Endodermal cell (in vitro differentiated cells): ENCODE measurements around the gene HRH2. TPM values are rescaled to one million over a fixed set of nuclear protein-coding genes. Genes with fewer than 3 reads are reported as not detected.

ENCODE experiments used
- DNase-seq: peaks from one replicate; pipeline ENCODE4 v3.0.0-alpha.2; 2017
- H3K27ac ChIP-seq: 2 replicates; pipeline ENCODE4 v1.5.1; 2013; ENCODE audit warnings: mild to moderate bottlenecking, low read depth, low read length, moderate library complexity
- H3K27me3 ChIP-seq: 2 replicates; pipeline ENCODE4 v1.6.1; 2013; ENCODE audit warnings: mild to moderate bottlenecking, low read length, moderate library complexity; ENCODE audit not compliant: insufficient read depth, control insufficient read depth, poor library complexity, severe bottlenecking
- H3K36me3 ChIP-seq: 2 replicates; pipeline ENCODE4 v1.7.0; 2013; ENCODE audit warnings: mild to moderate bottlenecking, low read length, moderate library complexity; ENCODE audit not compliant: control insufficient read depth, insufficient read depth
- H3K4me1 ChIP-seq: one replicate; pipeline ENCODE4 v1.7.0; 2013; ENCODE audit warnings: low read length; ENCODE audit not compliant: control insufficient read depth, insufficient read depth
- H3K4me3 ChIP-seq: 2 replicates; pipeline ENCODE4 v1.5.1; 2013; ENCODE audit warnings: mild to moderate bottlenecking, low read length, moderate library complexity
- H3K9ac ChIP-seq: 2 replicates; pipeline ENCODE4 v1.6.1; 2013; ENCODE audit warnings: mild to moderate bottlenecking, low read length, moderate library complexity; ENCODE audit not compliant: poor library complexity, severe bottlenecking; ENCODE audit errors: extremely low read depth
- H3K9me3 ChIP-seq: 2 replicates; pipeline ENCODE4 v1.6.1; 2013; ENCODE audit warnings: mild to moderate bottlenecking, low read length, moderate library complexity; ENCODE audit not compliant: control insufficient read depth
- H3K27ac Mint-ChIP-seq: 2 replicates; pipeline ENCODE4 v1.8.0; 2020; ENCODE audit warnings: mixed read lengths
- H3K27me3 Mint-ChIP-seq: 2 replicates; pipeline ENCODE4 v1.8.0; 2021; ENCODE audit warnings: mild to moderate bottlenecking, mixed read lengths; ENCODE audit not compliant: insufficient read depth
- H3K36me3 Mint-ChIP-seq: 2 replicates; pipeline ENCODE4 v1.8.0; 2020; ENCODE audit warnings: low read depth, mixed read lengths
- H3K4me1 Mint-ChIP-seq: 2 replicates; pipeline ENCODE4 v1.8.0; 2020; ENCODE audit warnings: mixed read lengths
- H3K4me3 Mint-ChIP-seq: 2 replicates; pipeline ENCODE4 v1.8.0; 2020; ENCODE audit warnings: mild to moderate bottlenecking, moderate library complexity, mixed read lengths
- H3K9me3 Mint-ChIP-seq: 2 replicates; pipeline ENCODE4 v1.8.0; 2020; ENCODE audit warnings: mild to moderate bottlenecking, mixed read lengths
- WGBS, 2 experiments: methylation state at CpG; one replicate each; pipeline versions ENCODE4 v1.1.5 to v1.1.7; 2013; ENCODE audit warnings: missing lambda C conversion rate in 2 of 2, mixed read lengths in 1 of 2; ENCODE audit not compliant: insufficient coverage in 1 of 2, insufficient read length in 1 of 2; 5-methylcytosine and 5-hydroxymethylcytosine counted together
- total RNA-seq, 2 donors: library from RNA; stranded (reverse); fragmentation: NEBNext Ultra II Directional in 1 of 2; extraction: Animal tissue kit (Norgen Biotek cat#: 25700) in 1 of 2; gene quantifications; 2 replicates in 1 of 2; 3 replicates in 1 of 2; pipeline ENCODE4 v1.2.1, GENCODE V29; 2021
- TF ChIP-seq, protein P1 (sequence below): fragments of 200-600 bp; sonication (generic); conservative IDR thresholded peaks from 2 replicates; pipeline ENCODE4 v1.5.0; 2021; ENCODE audit warnings: antibody characterized with exemption, mild to moderate bottlenecking

HRH2 gene
- total RNA-seq, 2 donors from 2014 or later = 2.1 to 3.3 TPM

DNA sequence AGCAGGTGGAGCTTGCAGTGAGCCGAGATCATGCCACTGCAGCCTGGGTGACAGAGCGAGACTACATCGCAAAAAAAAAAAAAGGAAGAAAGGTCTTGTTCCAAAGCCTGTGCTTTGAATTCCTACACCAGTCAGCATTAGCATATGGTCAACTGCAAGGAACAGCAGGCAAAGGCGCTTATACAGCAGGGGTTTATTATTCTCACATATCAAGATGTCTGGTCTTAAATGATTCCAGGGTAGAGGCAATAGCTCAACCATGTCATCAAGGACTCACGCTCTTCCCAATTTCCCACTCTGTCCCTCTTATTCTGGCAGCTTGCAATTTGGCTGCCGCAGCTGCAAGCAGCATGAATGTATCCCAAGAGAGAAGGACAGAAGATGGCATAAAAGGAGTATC is 28.6 kb upstream of the HRH2 start:
- H3K9me3 ChIP-seq = no peaks in the 10 kb centered on the region
- no peak overlapping the region for H3K9ac ChIP-seq
- no peaks in the 10 kb centered on the region for H3K36me3 Mint-ChIP-seq
- H3K4me1 ChIP-seq = no peaks in the 10 kb centered on the region
- no peaks in the 10 kb centered on the region for H3K36me3 ChIP-seq
- H3K27me3 ChIP-seq = no peaks in the 10 kb centered on the region
- H3K27ac Mint-ChIP-seq = no peak overlapping the region
- 86 to 92% methylated on average over 5 to 6 of the region's 6 CpGs for WGBS, 2 experiments
- H3K27ac ChIP-seq = no peak overlapping the region
- H3K4me3 Mint-ChIP-seq = no peak overlapping the region
- H3K4me1 Mint-ChIP-seq = peaks cover 9% of the 10 kb centered on the region
- no peak for DNase-seq
- H3K27me3 Mint-ChIP-seq = no peaks in the 10 kb centered on the region
- no peak overlapping the region for H3K4me3 ChIP-seq
- H3K9me3 Mint-ChIP-seq = peaks cover 2% of the 10 kb centered on the region
- TF ChIP-seq, protein P1, sequence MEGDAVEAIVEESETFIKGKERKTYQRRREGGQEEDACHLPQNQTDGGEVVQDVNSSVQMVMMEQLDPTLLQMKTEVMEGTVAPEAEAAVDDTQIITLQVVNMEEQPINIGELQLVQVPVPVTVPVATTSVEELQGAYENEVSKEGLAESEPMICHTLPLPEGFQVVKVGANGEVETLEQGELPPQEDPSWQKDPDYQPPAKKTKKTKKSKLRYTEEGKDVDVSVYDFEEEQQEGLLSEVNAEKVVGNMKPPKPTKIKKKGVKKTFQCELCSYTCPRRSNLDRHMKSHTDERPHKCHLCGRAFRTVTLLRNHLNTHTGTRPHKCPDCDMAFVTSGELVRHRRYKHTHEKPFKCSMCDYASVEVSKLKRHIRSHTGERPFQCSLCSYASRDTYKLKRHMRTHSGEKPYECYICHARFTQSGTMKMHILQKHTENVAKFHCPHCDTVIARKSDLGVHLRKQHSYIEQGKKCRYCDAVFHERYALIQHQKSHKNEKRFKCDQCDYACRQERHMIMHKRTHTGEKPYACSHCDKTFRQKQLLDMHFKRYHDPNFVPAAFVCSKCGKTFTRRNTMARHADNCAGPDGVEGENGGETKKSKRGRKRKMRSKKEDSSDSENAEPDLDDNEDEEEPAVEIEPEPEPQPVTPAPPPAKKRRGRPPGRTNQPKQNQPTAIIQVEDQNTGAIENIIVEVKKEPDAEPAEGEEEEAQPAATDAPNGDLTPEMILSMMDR = no peak

DNA sequence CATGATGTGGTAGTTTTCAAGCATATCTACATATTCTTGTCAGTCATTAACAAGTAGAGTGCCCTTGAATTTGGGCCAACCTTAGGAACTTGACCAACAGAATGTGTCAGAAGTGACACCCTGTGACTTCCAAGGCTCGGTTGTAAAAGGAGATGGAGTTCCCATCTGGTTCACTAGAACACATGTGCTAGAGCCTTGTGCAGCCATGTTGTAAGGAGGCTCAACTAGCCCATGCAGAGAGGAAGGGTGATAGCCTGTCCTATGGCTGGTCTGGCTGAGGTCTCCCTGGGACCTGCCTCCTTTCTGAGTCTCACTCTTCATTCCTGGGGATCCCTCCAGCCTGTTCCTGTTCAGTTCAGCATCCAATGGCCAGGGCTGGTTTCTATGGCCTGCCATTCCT is 28.1 kb upstream of the HRH2 start:
- peaks cover 2% of the 10 kb centered on the region for H3K9me3 Mint-ChIP-seq
- TF ChIP-seq, protein P1 = no peak
- no peaks in the 10 kb centered on the region for H3K36me3 Mint-ChIP-seq
- no peak overlapping the region for H3K9ac ChIP-seq
- WGBS, 2 experiments = 83 to 86% methylated on average over 1 of the region's 1 CpG
- no peaks in the 10 kb centered on the region for H3K9me3 ChIP-seq
- no peak overlapping the region for H3K4me3 Mint-ChIP-seq
- H3K27ac ChIP-seq = no peak overlapping the region
- H3K27me3 Mint-ChIP-seq = no peaks in the 10 kb centered on the region
- no peak for DNase-seq
- no peaks in the 10 kb centered on the region for H3K4me1 ChIP-seq
- H3K36me3 ChIP-seq = no peaks in the 10 kb centered on the region
- no peaks in the 10 kb centered on the region for H3K27me3 ChIP-seq
- H3K4me3 ChIP-seq = no peak overlapping the region
- peaks cover 9% of the 10 kb centered on the region for H3K4me1 Mint-ChIP-seq
- H3K27ac Mint-ChIP-seq = no peak overlapping the region

DNA sequence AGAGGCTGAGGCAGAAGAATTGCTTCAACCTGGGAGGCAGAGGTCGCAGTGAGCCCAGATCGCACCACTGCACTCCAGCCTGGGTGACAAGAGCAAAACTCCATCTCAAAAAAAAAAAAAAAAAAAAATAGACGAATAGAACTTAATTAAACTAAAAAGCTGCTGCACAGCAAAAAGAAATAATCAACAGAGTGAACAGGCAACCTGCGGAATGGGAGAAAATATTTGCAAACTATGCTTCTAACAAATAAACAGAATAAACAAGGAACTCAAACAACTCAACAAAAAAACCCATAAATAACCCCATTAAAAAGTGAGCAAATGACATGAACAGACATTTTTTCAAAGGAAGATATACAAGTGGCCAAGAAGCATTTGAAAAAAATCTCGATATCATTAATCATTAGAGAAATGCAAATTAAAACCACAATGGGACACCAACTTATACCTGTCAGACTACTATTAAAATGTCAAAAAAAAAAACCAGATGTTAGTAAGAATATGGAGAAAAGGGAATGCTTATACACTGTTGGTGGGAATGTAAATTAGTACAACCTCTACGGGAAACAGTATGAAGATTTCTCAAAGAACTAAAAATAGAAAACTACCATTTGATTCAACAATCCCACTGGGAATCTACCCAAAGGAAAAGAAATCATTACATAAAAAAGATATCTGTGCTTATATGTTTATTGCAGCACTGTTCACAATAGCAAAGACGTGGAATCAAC is 21.9 kb upstream of the HRH2 start:
- Histone ChIP-seq H3K4me3 (no peak overlapping the region), H3K36me3 (no peaks in the 10 kb centered on the region), H3K27ac (no peak overlapping the region), H3K9ac (no peak overlapping the region), H3K27me3 (no peaks in the 10 kb centered on the region), H3K9me3 (peaks cover 5% of the 10 kb centered on the region), H3K4me1 (no peaks in the 10 kb centered on the region)
- Mint-ChIP-seq H3K4me3 (no peak overlapping the region), H3K36me3 (no peaks in the 10 kb centered on the region), H3K4me1 (peaks cover 25% of the 10 kb centered on the region), H3K27me3 (no peaks in the 10 kb centered on the region), H3K9me3 (no peaks in the 10 kb centered on the region), H3K27ac (no peak overlapping the region)
- TF ChIP-seq, protein P1 = no peak
- WGBS, 2 experiments = 89 to 100% methylated on average over 1 to 6 of the region's 7 CpGs
- DNase-seq = no peak
